OCI-LY3 (cell line): ENCODE results near the gene ZNRD2.
A peak's percentile ranks its signal among the peaks of the same experiment; 100 is the strongest.

ENCODE experiments used
- H2AFZ ChIP-seq: fragments of 200-600, 300-600 bp; shearing (Covaris generic); 2 replicates; pipeline ENCODE4 v1.6.0; 2014; ENCODE audit warnings: antibody characterized with exemption, low read depth, low read length
- H3K27ac ChIP-seq: fragments of 200-600, 300-600 bp; sonication (generic); 2 replicates; pipeline ENCODE4 v1.5.1; 2014; ENCODE audit warnings: mild to moderate bottlenecking, low read length, moderate library complexity, mixed read lengths
- H3K27me3 ChIP-seq: fragments of 200-600, 300-600 bp; sonication (generic); 2 replicates; pipeline ENCODE4 v1.6.1; 2014; ENCODE audit warnings: low read depth, low read length, mixed read lengths
- H3K36me3 ChIP-seq: fragments of 200-600, 300-600 bp; sonication (generic); replicated peaks from 2 replicates; pipeline ENCODE3; 2014; ENCODE audit warnings: low read depth, low read length, mixed read lengths
- H3K4me1 ChIP-seq: fragments of 300-600, 200-600 bp; sonication (generic); 2 replicates; pipeline ENCODE4 v1.6.1; 2014; ENCODE audit warnings: low read length, mixed read lengths
- H3K4me2 ChIP-seq: fragments of 200-600, 300-600 bp; sonication (generic); 2 replicates; pipeline ENCODE4 v1.6.1; 2014; ENCODE audit warnings: low read length, mixed read lengths
- H3K4me3 ChIP-seq: fragments of 300-600, 200-600 bp; sonication (generic); 2 replicates; pipeline ENCODE4 v1.5.1; 2014; ENCODE audit warnings: antibody characterized with exemption, mild to moderate bottlenecking, low read length, moderate library complexity
- H3K79me2 ChIP-seq: fragments of 300-600, 200-600 bp; shearing (Covaris generic); 2 replicates; pipeline ENCODE4 v1.6.1; 2014; ENCODE audit warnings: mild to moderate bottlenecking, low read length, mixed read lengths
- H3K9ac ChIP-seq: fragments of 300-600, 200-600 bp; shearing (Covaris generic); 2 replicates; pipeline ENCODE4 v1.6.0; 2014; ENCODE audit warnings: mild to moderate bottlenecking, low read length, moderate library complexity
- H3K9me3 ChIP-seq: fragments of 200-600, 300-600 bp; shearing (Covaris generic); 2 replicates; pipeline ENCODE4 v1.6.1; 2014; ENCODE audit warnings: low read length, mixed read lengths; ENCODE audit not compliant: insufficient read depth
- H4K20me1 ChIP-seq: fragments of 200-600, 300-600 bp; sonication (generic); 2 replicates; pipeline ENCODE4 v1.6.1; 2016; ENCODE audit warnings: low read length, mixed read lengths; ENCODE audit not compliant: insufficient read depth
- EZH2phosphoT487 ChIP-seq: fragments of 200-600 bp; shearing (Covaris generic); IDR thresholded peaks from 2 replicates; pipeline ENCODE4 v1.6.1; 2018; ENCODE audit warnings: antibody characterized with exemption, mixed run types, low read depth
- TF ChIP-seq, protein P1 (sequence below): fragments of 200-600, 300-600 bp; sonication (generic); IDR thresholded peaks from 2 replicates; pipeline ENCODE4 v1.5.1; 2014; ENCODE audit warnings: antibody characterized with exemption, low read length, low read depth

Gene ZNRD2

DNA sequence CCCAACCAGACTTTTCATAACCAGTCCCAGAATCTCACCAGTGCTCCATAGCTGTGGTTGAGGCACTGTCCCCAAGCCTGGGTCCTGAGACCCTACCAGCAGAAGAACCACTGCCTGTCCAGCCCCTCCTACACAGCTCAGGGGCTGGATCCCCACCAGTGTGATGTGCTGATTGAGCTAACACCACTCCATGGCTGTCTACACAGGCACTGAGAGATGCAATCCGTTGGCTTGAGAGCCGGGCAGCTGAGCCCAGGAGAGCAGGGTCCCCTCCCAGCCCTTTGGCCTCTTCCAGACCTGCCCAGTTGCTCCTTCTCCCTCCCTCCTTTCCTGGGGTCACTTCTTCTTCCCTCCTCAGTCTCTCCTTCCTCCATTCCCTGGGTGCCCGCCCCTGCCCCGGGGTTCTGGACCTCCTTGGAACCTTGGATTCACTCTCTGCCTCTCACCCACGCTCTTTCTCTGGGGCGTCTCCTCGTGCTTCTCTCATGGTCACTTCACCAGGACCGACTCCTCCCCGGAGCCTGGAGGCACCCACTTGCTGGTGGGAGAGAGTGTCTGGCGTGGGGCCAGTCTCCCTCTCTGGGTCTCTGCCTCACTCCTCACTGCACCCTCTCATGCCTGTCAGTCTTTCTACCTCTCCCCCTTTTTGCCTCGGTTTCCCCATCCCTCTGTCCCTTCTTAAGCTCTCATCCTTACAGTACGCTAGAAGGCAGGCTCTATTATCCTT, 46.1 kb upstream of the ZNRD2 start:
- Histone ChIP-seq H2AFZ (no peak overlapping the region), H3K4me1 (peaks cover 37% of the 10 kb centered on the region), H3K27me3 (no peaks in the 10 kb centered on the region), H3K79me2 (peaks cover 15% of the 10 kb centered on the region), H4K20me1 (0 out of 2 replicates have a peak, but pooled peaks cover 3% of the 10 kb centered on the region), H3K9ac (peak overlapping the region; percentile 39), H3K27ac (peak overlapping the region; percentile 55), H3K4me2 (peak overlapping the region; percentile 88), H3K9me3 (no peaks in the 10 kb centered on the region), H3K36me3 (peaks cover 16% of the 10 kb centered on the region), H3K4me3 (peak overlapping the region; percentile 71)
- TF ChIP-seq EZH2phosphoT487, result no peak
- TF ChIP-seq, protein P1, sequence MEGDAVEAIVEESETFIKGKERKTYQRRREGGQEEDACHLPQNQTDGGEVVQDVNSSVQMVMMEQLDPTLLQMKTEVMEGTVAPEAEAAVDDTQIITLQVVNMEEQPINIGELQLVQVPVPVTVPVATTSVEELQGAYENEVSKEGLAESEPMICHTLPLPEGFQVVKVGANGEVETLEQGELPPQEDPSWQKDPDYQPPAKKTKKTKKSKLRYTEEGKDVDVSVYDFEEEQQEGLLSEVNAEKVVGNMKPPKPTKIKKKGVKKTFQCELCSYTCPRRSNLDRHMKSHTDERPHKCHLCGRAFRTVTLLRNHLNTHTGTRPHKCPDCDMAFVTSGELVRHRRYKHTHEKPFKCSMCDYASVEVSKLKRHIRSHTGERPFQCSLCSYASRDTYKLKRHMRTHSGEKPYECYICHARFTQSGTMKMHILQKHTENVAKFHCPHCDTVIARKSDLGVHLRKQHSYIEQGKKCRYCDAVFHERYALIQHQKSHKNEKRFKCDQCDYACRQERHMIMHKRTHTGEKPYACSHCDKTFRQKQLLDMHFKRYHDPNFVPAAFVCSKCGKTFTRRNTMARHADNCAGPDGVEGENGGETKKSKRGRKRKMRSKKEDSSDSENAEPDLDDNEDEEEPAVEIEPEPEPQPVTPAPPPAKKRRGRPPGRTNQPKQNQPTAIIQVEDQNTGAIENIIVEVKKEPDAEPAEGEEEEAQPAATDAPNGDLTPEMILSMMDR, result no peak

DNA sequence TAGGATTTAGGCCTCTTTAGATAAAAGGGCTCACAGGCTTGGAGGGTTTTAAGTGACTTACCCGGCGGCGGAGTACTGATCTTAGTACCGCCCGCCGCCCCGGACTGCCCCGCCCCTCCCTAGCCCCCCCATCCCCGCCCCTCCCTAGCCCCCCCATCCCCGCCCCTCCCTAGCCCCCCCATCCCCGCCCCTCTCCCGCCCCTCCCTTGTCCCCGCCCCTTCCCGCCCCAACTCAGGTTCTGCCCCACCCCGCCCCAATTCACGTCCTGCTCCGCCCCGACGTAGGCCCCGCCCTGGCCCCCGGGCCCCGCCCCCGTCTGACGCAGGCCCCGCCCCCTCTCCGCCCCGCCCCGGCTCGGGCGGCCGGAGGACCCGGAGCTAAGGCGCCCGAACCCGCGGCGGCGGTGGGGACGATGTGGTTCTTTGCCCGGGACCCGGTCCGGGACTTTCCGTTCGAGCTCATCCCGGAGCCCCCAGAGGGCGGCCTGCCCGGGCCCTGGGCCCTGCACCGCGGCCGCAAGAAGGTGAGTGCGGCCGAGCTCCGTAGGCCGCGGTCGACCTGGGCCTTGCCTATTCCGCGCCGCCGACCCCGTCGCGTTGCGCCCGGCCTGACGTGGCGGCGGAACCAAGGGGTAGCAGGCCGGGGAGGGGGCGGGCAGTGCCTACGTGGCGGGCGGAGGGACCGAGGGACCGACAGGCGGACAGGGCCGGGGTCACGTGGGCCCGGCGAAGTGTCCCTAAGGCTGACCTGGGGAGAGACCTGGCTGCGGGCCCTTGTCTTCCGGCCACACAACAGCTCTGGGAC, 45.3 kb upstream of the ZNRD2 start, which contains the start of gene SCYL1:
TSS of gene SCYL1 (plus strand) at position 343 of the 805 bp plus-strand sequence. CDS start at position 414, 71 bp downstream.
- H2AFZ ChIP-seq, result peak within 1 kb of the TSS; percentile 27; the same call in 1 of the 2 replicates
- peaks cover 15% of the 10 kb centered on the region for H3K79me2 ChIP-seq
- peak within 1 kb of the TSS; percentile 55 for H3K27ac ChIP-seq
- H3K4me3 ChIP-seq, result peak within 1 kb of the TSS; percentile 79
- no peaks in the 10 kb centered on the region for H3K27me3 ChIP-seq
- peak within 1 kb of the TSS; percentile 90 for H3K4me2 ChIP-seq
- H3K9me3 ChIP-seq, result no peaks in the 10 kb centered on the region
- TF ChIP-seq, protein P1, result no peak
- peak within 1 kb of the TSS; percentile 81 for H3K9ac ChIP-seq
- peaks cover 22% of the 10 kb centered on the region for H3K36me3 ChIP-seq
- peaks cover 37% of the 10 kb centered on the region for H3K4me1 ChIP-seq
- 0 out of 2 replicates have a peak, but pooled peaks cover 3% of the 10 kb centered on the region for H4K20me1 ChIP-seq

DNA sequence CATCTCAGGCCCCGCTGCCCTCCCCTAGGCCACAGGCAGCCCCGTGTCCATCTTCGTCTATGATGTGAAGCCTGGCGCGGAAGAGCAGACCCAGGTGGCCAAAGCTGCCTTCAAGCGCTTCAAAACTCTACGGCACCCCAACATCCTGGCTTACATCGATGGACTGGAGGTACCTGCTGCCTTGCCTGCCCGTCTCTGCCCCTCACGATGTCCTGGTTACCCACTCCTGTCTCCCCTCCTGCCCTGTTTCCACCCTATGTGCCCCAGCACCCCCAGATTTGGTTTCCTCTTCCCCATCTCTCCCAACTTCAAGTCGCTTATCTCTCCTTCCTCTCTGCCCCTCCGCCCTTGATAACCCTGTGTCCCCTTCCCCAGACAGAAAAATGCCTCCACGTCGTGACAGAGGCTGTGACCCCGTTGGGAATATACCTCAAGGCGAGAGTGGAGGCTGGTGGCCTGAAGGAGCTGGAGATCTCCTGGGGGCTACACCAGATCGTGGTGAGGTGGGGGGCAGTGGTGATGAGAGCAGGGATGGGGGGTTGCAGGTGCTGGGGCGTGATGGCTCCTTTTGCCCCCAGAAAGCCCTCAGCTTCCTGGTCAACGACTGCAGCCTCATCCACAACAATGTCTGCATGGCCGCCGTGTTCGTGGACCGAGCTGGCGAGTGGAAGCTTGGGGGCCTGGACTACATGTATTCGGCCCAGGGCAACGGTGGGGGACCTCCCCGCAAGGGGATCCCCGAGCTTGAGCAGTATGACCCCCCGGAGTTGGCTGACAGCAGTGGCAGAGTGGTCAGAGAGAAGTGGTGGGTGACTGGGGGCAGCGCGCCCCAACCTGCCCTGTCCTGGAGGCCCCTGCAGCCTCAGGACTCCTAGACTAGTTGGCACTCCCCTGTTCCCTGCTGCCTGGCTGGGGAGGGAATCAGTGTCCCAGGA, 44.5 kb upstream of the ZNRD2 start:
- no peak overlapping the region for H2AFZ ChIP-seq
- no peaks in the 10 kb centered on the region for H3K27me3 ChIP-seq
- TF ChIP-seq, protein P1, result no peak
- TF ChIP-seq EZH2phosphoT487, result no peak
- peaks cover 29% of the 10 kb centered on the region for H3K36me3 ChIP-seq
- peak overlapping the region; percentile 81 for H3K9ac ChIP-seq
- H3K4me3 ChIP-seq, result peak overlapping the region; percentile 79
- peak overlapping the region; percentile 90 for H3K4me2 ChIP-seq
- peaks cover 37% of the 10 kb centered on the region for H3K4me1 ChIP-seq
- peaks cover 15% of the 10 kb centered on the region for H3K79me2 ChIP-seq
- H3K9me3 ChIP-seq, result no peaks in the 10 kb centered on the region
- H4K20me1 ChIP-seq, result 0 out of 2 replicates have a peak, but pooled peaks cover 3% of the 10 kb centered on the region
- peak overlapping the region; percentile 45 for H3K27ac ChIP-seq
